Ascending aorta (tissue), 2 donors: ENCODE data around the gene STK36. TPM values are rescaled to one million over a fixed set of nuclear protein-coding genes. Genes with fewer than 3 reads are reported as not detected.
A peak's percentile ranks its signal among the peaks of the same experiment; 100 is the strongest.

Experiments used
- DNase-seq, 2 donors: peaks; one replicate each; pipeline ENCODE4 v3.0.0-alpha.2; 2019; ENCODE audit warnings: low spot score in 2 of 2
- H3K27ac ChIP-seq, 2 donors: fragments of 200-600 bp; sonication (generic); one replicate each; pipeline ENCODE4 v1.5.1; 2016 to 2017; ENCODE audit warnings: mild to moderate bottlenecking in 1 of 2
- H3K27me3 ChIP-seq: fragments of 200-600 bp; sonication (generic); one replicate; pipeline ENCODE4 v1.5.1; 2017
- H3K36me3 ChIP-seq, 2 donors: fragments of 200-600 bp; sonication (generic); one replicate each; pipeline ENCODE4 v1.5.1; 2016
- H3K4me1 ChIP-seq, 2 donors: fragments of 200-600 bp; sonication (generic); one replicate each; pipeline ENCODE4 v1.5.1; 2016 to 2017; ENCODE audit warnings: mild to moderate bottlenecking in 1 of 2
- H3K4me3 ChIP-seq, 2 donors: fragments of 200-600 bp; sonication (generic); one replicate each; pipeline ENCODE4 v1.5.1; 2016 to 2017; ENCODE audit warnings: mild to moderate bottlenecking in 1 of 2
- H3K9me3 ChIP-seq, 2 donors: fragments of 200-600 bp; sonication (generic); one replicate each; pipeline ENCODE4 v1.5.1; 2016
- CTCF ChIP-seq, 3 experiments: fragments of 200-600 bp in 2 of 3; fragments of 450-650 bp in 1 of 3; sonication (generic) in 2 of 3; IDR thresholded peaks; one replicate each; pipeline ENCODE4 v1.5.1; 2016 to 2019; ENCODE audit warnings: antibody characterized with exemption in 3 of 3, mild to moderate bottlenecking in 1 of 3, moderate library complexity in 1 of 3
- intact Hi-C: fragments of 100-400 bp; cut with DNase I; formaldehyde crosslinking; loops from one replicate; pipeline ENCODE4 v1.15.1; 2023
- total RNA-seq: library from RNA; depleted of rRNA; stranded (reverse); fragments of >200 nt; gene quantifications from one replicate; pipeline ENCODE4 v1.1.0, GENCODE V29; 2016

The STK36 gene
- total RNA-seq, 1 donor from 2014 or later, result 17.7 TPM

GRCh38 chr2:218733171-218734021 lies 61.5 kb downstream of the STK36 start:
- H3K27me3 ChIP-seq, result no peaks in the 10 kb centered on the region
- no peak overlapping the region for H3K27ac ChIP-seq
- intact Hi-C loops, result loop anchor here (5.0 kb wide), 1 partner anchor 99 kb away; the partner anchor contains the start of gene PRKAG3
- peak; percentile 46 to 71 for DNase-seq
- peaks cover 7 to 9% of the 10 kb centered on the region in 2 donors for H3K36me3 ChIP-seq
- TF ChIP-seq CTCF (IDR thresholded peaks at IDR 0.05), result no peak
- H3K9me3 ChIP-seq, result no peaks in the 10 kb centered on the region
- H3K4me3 ChIP-seq, result no peak overlapping the region
- peaks cover 3 to 9% of the 10 kb centered on the region in 2 donors for H3K4me1 ChIP-seq

GRCh38 chr2:218734190-218734975 lies 62.5 kb downstream of the STK36 start:
- intact Hi-C loops, result loop anchor here (5.0 kb wide), 1 partner anchor 98 kb away; the partner anchor contains the start of gene PRKAG3
- no peaks in the 10 kb centered on the region for H3K27me3 ChIP-seq
- no peak for TF ChIP-seq CTCF (IDR thresholded peaks at IDR 0.05)
- peaks cover 3 to 14% of the 10 kb centered on the region in 2 donors for H3K4me1 ChIP-seq
- DNase-seq, result no peak
- peaks cover 7 to 15% of the 10 kb centered on the region in 2 donors for H3K36me3 ChIP-seq
- H3K9me3 ChIP-seq, result no peaks in the 10 kb centered on the region
- H3K4me3 ChIP-seq, result no peak overlapping the region
- no peak overlapping the region for H3K27ac ChIP-seq

- DNase-seq, result no peak
- no peak overlapping the region for H3K4me3 ChIP-seq
- peaks cover 10 to 30% of the 10 kb centered on the region in 2 donors for H3K36me3 ChIP-seq
- no peak overlapping the region for H3K27ac ChIP-seq
- H3K4me1 ChIP-seq, result peaks cover 0 to 22% of the 10 kb centered on the region in 2 donors
- intact Hi-C loops, result no loop called here
- TF ChIP-seq CTCF (IDR thresholded peaks at IDR 0.05), result no peak
- no peaks in the 10 kb centered on the region for H3K9me3 ChIP-seq
- H3K27me3 ChIP-seq, result no peaks in the 10 kb centered on the region
Measured at GRCh38 chr2:218736531-218736930, 64.6 kb downstream of the STK36 start.

- Histone ChIP-seq H3K4me3 (no peak overlapping the region), H3K9me3 (no peaks in the 10 kb centered on the region), H3K27me3 (no peaks in the 10 kb centered on the region), H3K27ac (no peak overlapping the region), H3K4me1 (peaks cover 0 to 12% of the 10 kb centered on the region in 2 donors), H3K36me3 (peaks cover 15 to 56% of the 10 kb centered on the region in 2 donors)
- no peak for TF ChIP-seq CTCF (IDR thresholded peaks at IDR 0.05)
- intact Hi-C loops, result no loop called here
- no peak for DNase-seq
Measured at GRCh38 chr2:218743068-218743467, 71.2 kb downstream of the STK36 start.

GRCh38 chr2:218744615-218745014 lies 72.7 kb downstream of the STK36 start:
- no peak for TF ChIP-seq CTCF (IDR thresholded peaks at IDR 0.05)

More at GRCh38 chr2:218744615-218745014, 72.7 kb downstream of the STK36 start:
- Histone ChIP-seq H3K27me3 (no peaks in the 10 kb centered on the region), H3K4me1 (peaks cover 0 to 5% of the 10 kb centered on the region in 2 donors), H3K9me3 (no peaks in the 10 kb centered on the region), H3K36me3 (peaks cover 21 to 62% of the 10 kb centered on the region in 2 donors), H3K4me3 (no peak overlapping the region), H3K27ac (no peak overlapping the region)
- DNase-seq, result no peak
- intact Hi-C loops, result no loop called here
